HepG2 (cell line): ENCODE data around the gene TGIF1. TPM values are rescaled to one million over a fixed set of nuclear protein-coding genes. Genes with fewer than 3 reads are reported as not detected.

ENCODE experiments used
- DZIP1 ChIP-seq: sonication (generic); formaldehyde crosslinking; IDR thresholded peaks from 2 replicates; pipeline ENCODE4 v1.5.0; 2020; ENCODE audit warnings: mild to moderate bottlenecking, missing genetic modification reagents
- FOXC1 ChIP-seq: sonication (generic); formaldehyde crosslinking; IDR thresholded peaks from 2 replicates; pipeline ENCODE4 v1.8.0; 2022; ENCODE audit warnings: mild to moderate bottlenecking, missing genetic modification reagents, borderline replicate concordance
- HNF1B ChIP-seq: sonication (generic); formaldehyde crosslinking; IDR thresholded peaks from 2 replicates; pipeline ENCODE4 v1.5.1; 2020; ENCODE audit warnings: mild to moderate bottlenecking, moderate library complexity, missing genetic modification reagents
- IKZF5 ChIP-seq: IDR thresholded peaks from 2 replicates; pipeline ENCODE4 v1.6.1; 2018; ENCODE audit warnings: missing genetic modification reagents, mild to moderate bottlenecking, missing compliant biosample characterization
- MAX ChIP-seq: IDR thresholded peaks from 2 replicates; pipeline ENCODE4 v1.6.1; 2012; ENCODE audit warnings: inconsistent platforms
- NRL ChIP-seq: sonication (generic); formaldehyde crosslinking; IDR thresholded peaks from 2 replicates; pipeline ENCODE4 v1.5.0; 2020; ENCODE audit warnings: missing genetic modification reagents, mild to moderate bottlenecking, moderate library complexity, borderline replicate concordance
- PHF21A ChIP-seq: sonication (generic); formaldehyde crosslinking; IDR thresholded peaks from 2 replicates; pipeline ENCODE4 v1.5.0; 2020; ENCODE audit warnings: mild to moderate bottlenecking, missing genetic modification reagents
- RFXAP ChIP-seq: sonication (generic); formaldehyde crosslinking; IDR thresholded peaks from 2 replicates; pipeline ENCODE4 v1.4.0; 2020; ENCODE audit warnings: missing genetic modification reagents, borderline replicate concordance
- SALL2 ChIP-seq: sonication (generic); formaldehyde crosslinking; IDR thresholded peaks from 2 replicates; pipeline ENCODE4 v1.8.1; 2023; ENCODE audit warnings: mild to moderate bottlenecking, missing genetic modification reagents, inconsistent platforms
- SETDB1 ChIP-seq: sonication (generic); formaldehyde crosslinking; IDR thresholded peaks from 2 replicates; pipeline ENCODE4 v1.5.1; 2020; ENCODE audit warnings: missing genetic modification reagents, mild to moderate bottlenecking, borderline replicate concordance
- THAP11 ChIP-seq: IDR thresholded peaks from 2 replicates; pipeline ENCODE4 v1.6.1; 2016; ENCODE audit warnings: missing biosample characterization, missing genetic modification reagents
- THAP8 ChIP-seq: sonication (generic); formaldehyde crosslinking; IDR thresholded peaks from 2 replicates; pipeline ENCODE4 v1.5.1; 2020; ENCODE audit warnings: missing genetic modification reagents, mild to moderate bottlenecking, borderline replicate concordance
- THYN1 ChIP-seq: sonication (generic); formaldehyde crosslinking; IDR thresholded peaks from 2 replicates; pipeline ENCODE4 v1.8.1; 2023; ENCODE audit warnings: low read depth, mild to moderate bottlenecking, moderate library complexity, missing genetic modification reagents, borderline replicate concordance
- XRCC5 ChIP-seq: fragments of 200-400 bp; formaldehyde crosslinking; optimal IDR thresholded peaks from 2 replicates; pipeline ENCODE3; 2017; ENCODE audit warnings: mild to moderate bottlenecking, low read length
- YY1 ChIP-seq: IDR thresholded peaks from 2 replicates; pipeline ENCODE4 v1.6.1; 2011; ENCODE audit warnings: low read length, low read depth, moderate library complexity, mild to moderate bottlenecking; ENCODE audit not compliant: insufficient read depth, insufficient replicate concordance
- ZNF263 ChIP-seq: sonication (generic); formaldehyde crosslinking; IDR thresholded peaks from 2 replicates; pipeline ENCODE4 v1.4.0; 2020; ENCODE audit warnings: missing genetic modification reagents
- ZNF317 ChIP-seq: sonication (generic); formaldehyde crosslinking; IDR thresholded peaks from 2 replicates; pipeline ENCODE4 v1.5.0; 2020; ENCODE audit warnings: mild to moderate bottlenecking, missing genetic modification reagents
- ZNF709 ChIP-seq: sonication (generic); formaldehyde crosslinking; IDR thresholded peaks from 2 replicates; pipeline ENCODE4 v1.5.0; 2020; ENCODE audit warnings: mild to moderate bottlenecking, missing genetic modification reagents
- ZNF746 ChIP-seq: sonication (generic); formaldehyde crosslinking; IDR thresholded peaks from 2 replicates; pipeline ENCODE4 v1.8.0; 2022; ENCODE audit warnings: mild to moderate bottlenecking, missing genetic modification reagents
- ZNF761 ChIP-seq: sonication (generic); formaldehyde crosslinking; conservative IDR thresholded peaks from 2 replicates; pipeline ENCODE4 v1.4.0; 2020; ENCODE audit warnings: mild to moderate bottlenecking, missing genetic modification reagents
- ZNF782 ChIP-seq: sonication (generic); formaldehyde crosslinking; IDR thresholded peaks from 2 replicates; pipeline ENCODE4 v1.4.0; 2020; ENCODE audit warnings: missing genetic modification reagents, mild to moderate bottlenecking, borderline replicate concordance
- ZSCAN21 ChIP-seq: sonication (generic); formaldehyde crosslinking; IDR thresholded peaks from 2 replicates; pipeline ENCODE4 v1.8.0; 2022; ENCODE audit warnings: mild to moderate bottlenecking, missing genetic modification reagents, moderate library complexity, borderline replicate concordance
- polyA plus RNA-seq, 8 experiments: library from polyadenylated mRNA; depleted of rRNA in 3 of 8; stranded (reverse) in 7 of 8; unstranded in 1 of 8; fragments of >200 nt; fragmentation: Illumina TruSeq in 4 of 8; extraction: Trizol in 4 of 8; gene quantifications; 2 replicates each; pipeline versions ENCODE4 v1.2.1 to v1.2.3, GENCODE V29; 2011 to 2016; ENCODE audit warnings: low read depth in 4 of 8, missing spikeins in 1 of 8, mixed read lengths in 1 of 8; ENCODE audit not compliant: insufficient read depth in 1 of 8
- total RNA-seq, 5 experiments: library from RNA; depleted of rRNA; stranded (reverse); fragments of >200 nt; fragmentation: Illumina TruSeq; extraction: Trizol; gene quantifications; 2 replicates each; pipeline ENCODE4 v1.2.3, GENCODE V29; 2016; ENCODE audit warnings: low read depth in 1 of 5

TGIF1 gene
- total and polyA plus RNA-seq, 2 of the 13 experiments (the other 11 are each of a cell fraction or from before 2014, with no cell fraction given): 50.0 to 76.1 TPM

- no peak for TF ChIP-seq THAP11 (CRISPR knock-in tag)
- TF ChIP-seq PHF21A: peak; percentile 64; the same call in 1 of the 2 replicates
- no peak for TF ChIP-seq ZSCAN21 (CRISPR knock-in tag)
- TF ChIP-seq THAP8 (CRISPR knock-in tag): 0 out of 2 replicates have a peak, but pooled peaks have one; percentile 44
- TF ChIP-seq SALL2 (CRISPR knock-in tag): peak; percentile 18; the same call in 1 of the 2 replicates
- 0 out of 2 replicates have a peak, but pooled peaks have one; percentile 30 for TF ChIP-seq HNF1B (CRISPR knock-in tag)
- no peak for TF ChIP-seq XRCC5
- peak; percentile 13; the same call in 1 of the 2 replicates for TF ChIP-seq NRL (CRISPR knock-in tag)
- TF ChIP-seq ZNF761: no peak
- peak; percentile 30 for TF ChIP-seq ZNF263
- peak; percentile 13 for TF ChIP-seq YY1
- peak; percentile 39; the same call in 1 of the 2 replicates for TF ChIP-seq FOXC1 (CRISPR knock-in tag)
- no peak for TF ChIP-seq THYN1 (CRISPR knock-in tag)
- no peak for TF ChIP-seq RFXAP (CRISPR knock-in tag)
- no peak for TF ChIP-seq ZNF782 (CRISPR knock-in tag)
- 0 out of 2 replicates have a peak, but pooled peaks have one; percentile 29 for TF ChIP-seq SETDB1 (CRISPR knock-in tag)
- TF ChIP-seq ZNF709: 0 out of 2 replicates have a peak, but pooled peaks have one; percentile 35
- TF ChIP-seq ZNF746 (CRISPR knock-in tag): peak; percentile 11; the same call in 1 of the 2 replicates
- peak; percentile 63 for TF ChIP-seq IKZF5 (CRISPR knock-in tag)
- 0 out of 2 replicates have a peak, but pooled peaks have one; percentile 0 for TF ChIP-seq MAX
- TF ChIP-seq DZIP1 (CRISPR knock-in tag): no peak
- TF ChIP-seq ZNF317 (CRISPR knock-in tag): no peak; the same call in 1 of the 2 replicates
Observed at GRCh38 chr18:3451183-3451988, 1.4 kb downstream of the TGIF1 start (continued).
